K562 (cell line): ENCODE measurements around the gene PCSK7. TPM values are rescaled to one million over a fixed set of nuclear protein-coding genes. Genes with fewer than 3 reads are reported as not detected.
A peak's percentile ranks its signal among the peaks of the same experiment; 100 is the strongest.

Experiments
- CTBP1 ChIP-seq: fragments of 450-650 bp; IDR thresholded peaks from 2 replicates; pipeline ENCODE4 v1.6.1; 2016; ENCODE audit warnings: borderline replicate concordance
- EGR1 ChIP-seq: fragments of 450-650 bp; conservative IDR thresholded peaks from 2 replicates; pipeline ENCODE4 v1.6.1; 2017; ENCODE audit warnings: mild to moderate bottlenecking
- ETV6 ChIP-seq, 3 experiments: fragments of 150-350 bp in 1 of 3; sonication (generic) in 1 of 3; formaldehyde crosslinking in 1 of 3; IDR thresholded peaks; 2 replicates each; pipeline versions ENCODE4 v1.6.1 to v1.8.0; 2014 to 2022; ENCODE audit warnings: borderline replicate concordance in 2 of 3, low read depth in 2 of 3, antibody characterized with exemption in 1 of 3, low read length in 1 of 3, mild to moderate bottlenecking in 1 of 3, missing genetic modification reagents in 1 of 3
- JUNB ChIP-seq: fragments of 450-650 bp; formaldehyde crosslinking; conservative IDR thresholded peaks from 2 replicates; pipeline ENCODE4 v1.4.0; 2020; ENCODE audit warnings: mild to moderate bottlenecking
- KDM1A ChIP-seq, 2 experiments: fragments of 450-650 bp; IDR thresholded peaks; 2 replicates each; pipeline ENCODE4 v1.6.1; 2016; ENCODE audit warnings: mild to moderate bottlenecking in 2 of 2
- NFYB ChIP-seq: IDR thresholded peaks from 2 replicates; pipeline ENCODE4 v1.6.1; 2011; ENCODE audit warnings: mild to moderate bottlenecking, moderate library complexity; ENCODE audit not compliant: insufficient read length; ENCODE audit errors: extremely low read depth
- NR3C1 ChIP-seq: sonication (generic); formaldehyde crosslinking; IDR thresholded peaks from 2 replicates; pipeline ENCODE4 v1.8.1; 2022; ENCODE audit warnings: missing genetic modification reagents
- PRDM10 ChIP-seq: fragments of 450-650 bp; IDR thresholded peaks from 2 replicates; pipeline ENCODE4 v1.6.1; 2018; ENCODE audit not compliant: partially characterized antibody
- RFX5 ChIP-seq: IDR thresholded peaks from 2 replicates; pipeline ENCODE4 v1.6.1; 2011; ENCODE audit warnings: low read depth, mild to moderate bottlenecking, improper control_type of control experiment, low read length
- RHOXF2B ChIP-seq: fragments of 250-450 bp; sonication (Bioruptor Pico); conservative IDR thresholded peaks from 2 replicates; pipeline ENCODE4 v1.5.1; 2021
- SAFB ChIP-seq: fragments of 200-400 bp; formaldehyde crosslinking; IDR thresholded peaks from 2 replicates; pipeline ENCODE4 v1.6.1; 2017; ENCODE audit warnings: low read depth, low read length, borderline replicate concordance
- TCF3 ChIP-seq: sonication (generic); formaldehyde crosslinking; IDR thresholded peaks from 2 replicates; pipeline ENCODE4 v1.4.0; 2020; ENCODE audit warnings: mild to moderate bottlenecking, missing genetic modification reagents
- TEAD4 ChIP-seq, 2 experiments: sonication (generic) in 1 of 2; formaldehyde crosslinking in 1 of 2; IDR thresholded peaks; 2 replicates each; pipeline versions ENCODE4 v1.6.1 to v1.8.0; 2012 to 2022; ENCODE audit warnings: borderline replicate concordance in 1 of 2, inconsistent platforms in 1 of 2, low read length in 1 of 2, mild to moderate bottlenecking in 1 of 2, missing genetic modification reagents in 1 of 2
- TRIM24 ChIP-seq, 2 experiments: fragments of 450-650 bp; IDR thresholded peaks; 2 replicates each; pipeline ENCODE4 v1.6.1; 2016
- ZFP36 ChIP-seq: fragments of 150-350 bp; IDR thresholded peaks from 2 replicates; pipeline ENCODE4 v1.6.1; 2018; ENCODE audit warnings: low read length, low read depth; ENCODE audit not compliant: partially characterized antibody
- ZNF561 ChIP-seq: fragments of 450-650 bp; formaldehyde crosslinking; conservative IDR thresholded peaks from 2 replicates; pipeline ENCODE4 v1.4.0; 2020; ENCODE audit warnings: mild to moderate bottlenecking, moderate library complexity
- ZNF589 ChIP-seq: fragments of 200-800 bp; sonication (Bioruptor generic); IDR thresholded peaks from 2 replicates; pipeline ENCODE4 v1.6.1; 2016; ENCODE audit warnings: low read depth, missing genetic modification characterization, missing compliant biosample characterization
- polyA plus RNA-seq, 8 experiments: library from polyadenylated mRNA; depleted of rRNA in 4 of 8; stranded (reverse) in 5 of 8; unstranded in 3 of 8; fragments of >200 nt; fragmentation: Nextera tagmentation in 2 of 8; fragmentation: Illumina TruSeq in 1 of 8; extraction: Ambion mirVana in 2 of 8; extraction: Trizol in 1 of 8; gene quantifications; 2 replicates each; pipeline versions ENCODE4 v1.2.1 to v1.2.3, GENCODE V29; 2011 to 2014; ENCODE audit warnings: inconsistent platforms in 1 of 8, missing spikeins in 1 of 8
- total RNA-seq, 7 experiments: library from RNA; depleted of rRNA in 6 of 7; stranded (reverse); fragments of >200 nt in 6 of 7; fragmentation: Illumina TruSeq in 2 of 7; extraction: Trizol in 2 of 7; gene quantifications; 2 replicates each; pipeline versions ENCODE4 v1.2.1 to v1.2.3, GENCODE V29; 2011 to 2021; ENCODE audit warnings: low replicate concordance in 1 of 7
- TF ChIP-seq, protein P1 (sequence below): fragments of 450-650 bp; conservative IDR thresholded peaks from 2 replicates; pipeline ENCODE4 v1.6.1; 2016; ENCODE audit warnings: missing genetic modification characterization, low read depth, mild to moderate bottlenecking, control low read depth, missing compliant biosample characterization
- TF ChIP-seq, protein P2 (sequence below): sonication (generic); IDR thresholded peaks from 2 replicates; pipeline ENCODE4 v1.6.1; 2016
- TF ChIP-seq, protein P3 (sequence below): fragments of 250-450 bp; sonication (Bioruptor Pico); IDR thresholded peaks from 2 replicates; pipeline ENCODE4 v1.8.0; 2022; ENCODE audit warnings: inconsistent platforms, mild to moderate bottlenecking, moderate library complexity, borderline replicate concordance

The PCSK7 gene
- total and polyA plus RNA-seq, 9 of the 15 experiments (the other 6 are each of a cell fraction or from before 2014, with no cell fraction given), result 3.1 to 29.2 (median 15.6) TPM

DNA sequence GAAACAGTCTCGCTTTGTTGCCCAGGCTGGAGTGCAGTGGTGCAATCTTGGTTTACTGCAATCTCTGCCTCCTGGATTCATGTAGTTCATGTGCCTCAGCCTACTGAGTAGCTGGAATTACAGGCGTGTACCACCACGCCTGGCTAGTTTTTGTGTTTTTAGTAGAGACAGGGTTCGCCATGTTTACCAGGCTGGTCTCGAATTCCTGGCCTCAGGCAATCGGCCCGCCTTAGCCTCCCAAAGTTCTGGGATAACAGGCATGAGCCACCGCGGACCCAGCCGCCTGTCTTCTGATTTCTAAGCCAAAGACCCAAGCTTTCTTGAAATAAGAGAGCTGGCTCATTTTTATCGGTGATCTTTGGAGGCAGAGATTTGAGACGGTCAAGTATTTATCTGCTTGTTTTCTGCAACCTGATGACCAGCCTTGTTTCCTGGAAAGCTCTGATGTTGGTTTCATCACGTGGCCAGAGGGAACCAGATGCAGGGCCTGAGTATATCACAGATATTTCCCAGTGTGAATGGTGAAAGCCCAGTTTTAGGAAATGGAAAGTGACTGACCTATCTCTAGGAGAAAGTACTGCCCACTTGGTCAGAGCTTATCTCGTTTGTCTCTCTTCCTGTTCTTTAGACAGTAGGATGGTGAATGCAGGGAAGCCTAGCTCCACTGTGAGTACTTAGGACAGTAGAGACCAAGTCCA, 59.0 kb downstream of the PCSK7 start (continued):
- TF ChIP-seq NFYB (no peak), SAFB (no peak), ZNF561 (no peak), CTBP1 (peak; percentile 93), ZFP36 (no peak), TEAD4 (IDR thresholded peaks at IDR 0.05; ENCODE audit: low read length) (peak; percentile 67; the same call in 1 of the 2 replicates), TEAD4 (CRISPR knock-in tag; IDR thresholded peaks at IDR 0.05; ENCODE audit: borderline replicate concordance) (no peak), TCF3 (CRISPR knock-in tag) (peak; percentile 58), EGR1 (0 out of 2 replicates have a peak, but pooled peaks have one; percentile 20), ZNF589 (CRISPR knock-in tag) (no peak), ETV6 (IDR thresholded peaks at IDR 0.05; ENCODE audit: borderline replicate concordance in 1 of 2, low read depth in 2 of 2, low read length in 1 of 2) (no peak), ETV6 (CRISPR knock-in tag; IDR thresholded peaks at IDR 0.05; ENCODE audit: borderline replicate concordance) (no peak), JUNB (no peak), RFX5 (no peak), KDM1A (IDR thresholded peaks at IDR 0.05) (peak; percentile 96 to 97), NR3C1 (CRISPR knock-in tag) (no peak), PRDM10 (peak; percentile 41), RHOXF2B (CRISPR knock-in tag) (no peak), TRIM24 (IDR thresholded peaks at IDR 0.05) (no peak)
- TF ChIP-seq, protein P1, sequence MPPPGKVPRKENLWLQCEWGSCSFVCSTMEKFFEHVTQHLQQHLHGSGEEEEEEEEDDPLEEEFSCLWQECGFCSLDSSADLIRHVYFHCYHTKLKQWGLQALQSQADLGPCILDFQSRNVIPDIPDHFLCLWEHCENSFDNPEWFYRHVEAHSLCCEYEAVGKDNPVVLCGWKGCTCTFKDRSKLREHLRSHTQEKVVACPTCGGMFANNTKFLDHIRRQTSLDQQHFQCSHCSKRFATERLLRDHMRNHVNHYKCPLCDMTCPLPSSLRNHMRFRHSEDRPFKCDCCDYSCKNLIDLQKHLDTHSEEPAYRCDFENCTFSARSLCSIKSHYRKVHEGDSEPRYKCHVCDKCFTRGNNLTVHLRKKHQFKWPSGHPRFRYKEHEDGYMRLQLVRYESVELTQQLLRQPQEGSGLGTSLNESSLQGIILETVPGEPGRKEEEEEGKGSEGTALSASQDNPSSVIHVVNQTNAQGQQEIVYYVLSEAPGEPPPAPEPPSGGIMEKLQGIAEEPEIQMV, result no peak
- TF ChIP-seq, protein P2, sequence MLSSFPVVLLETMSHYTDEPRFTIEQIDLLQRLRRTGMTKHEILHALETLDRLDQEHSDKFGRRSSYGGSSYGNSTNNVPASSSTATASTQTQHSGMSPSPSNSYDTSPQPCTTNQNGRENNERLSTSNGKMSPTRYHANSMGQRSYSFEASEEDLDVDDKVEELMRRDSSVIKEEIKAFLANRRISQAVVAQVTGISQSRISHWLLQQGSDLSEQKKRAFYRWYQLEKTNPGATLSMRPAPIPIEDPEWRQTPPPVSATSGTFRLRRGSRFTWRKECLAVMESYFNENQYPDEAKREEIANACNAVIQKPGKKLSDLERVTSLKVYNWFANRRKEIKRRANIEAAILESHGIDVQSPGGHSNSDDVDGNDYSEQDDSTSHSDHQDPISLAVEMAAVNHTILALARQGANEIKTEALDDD, result peak; percentile 72; the same call in 1 of the 2 replicates
- TF ChIP-seq, protein P3, sequence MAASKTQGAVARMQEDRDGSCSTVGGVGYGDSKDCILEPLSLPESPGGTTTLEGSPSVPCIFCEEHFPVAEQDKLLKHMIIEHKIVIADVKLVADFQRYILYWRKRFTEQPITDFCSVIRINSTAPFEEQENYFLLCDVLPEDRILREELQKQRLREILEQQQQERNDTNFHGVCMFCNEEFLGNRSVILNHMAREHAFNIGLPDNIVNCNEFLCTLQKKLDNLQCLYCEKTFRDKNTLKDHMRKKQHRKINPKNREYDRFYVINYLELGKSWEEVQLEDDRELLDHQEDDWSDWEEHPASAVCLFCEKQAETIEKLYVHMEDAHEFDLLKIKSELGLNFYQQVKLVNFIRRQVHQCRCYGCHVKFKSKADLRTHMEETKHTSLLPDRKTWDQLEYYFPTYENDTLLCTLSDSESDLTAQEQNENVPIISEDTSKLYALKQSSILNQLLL, result no peak
